ENCODE data around the gene CRYGC. TPM values are rescaled to one million over a fixed set of nuclear protein-coding genes. Genes with fewer than 3 reads are reported as not detected.
"Not testable (repeated sequence)": the region's sequence is repeated elsewhere in the genome, so short reads cannot be mapped to it uniquely, and the experiment has no call there.

CRYGC gene
- total and polyA plus RNA-seq, 2 of the 8 experiments (the other 6 are each of a cell fraction or from before 2014, with no cell fraction given), result not detected

GRCh38 chr2:208139447-208139846 lies 9.8 kb upstream of the CRYGC start (continued):
- TF ChIP-seq NANOG (IDR thresholded peaks at IDR 0.05; ENCODE audit: insufficient read depth, low read depth, low read length, poor library complexity, severe bottlenecking), result no peak
- no peak for TF ChIP-seq KDM4A (IDR thresholded peaks at IDR 0.05; ENCODE audit: low read depth, low read length, severe bottlenecking)

- H3K4me2 ChIP-seq (ENCODE audit: insufficient read depth in 1 of 2, low read depth in 2 of 2, low read length in 2 of 2); FAIRE-seq; H3K23me2 ChIP-seq (ENCODE audit: low read depth, low read length); H3K79me2 ChIP-seq (ENCODE audit: control insufficient read depth in 1 of 2, insufficient read depth in 2 of 2, low read length in 2 of 2); H4K8ac ChIP-seq (ENCODE audit: extremely low read depth, insufficient read depth, low read length); H3K4ac ChIP-seq (replicated peaks; ENCODE audit: insufficient read length, low read depth, low read length); H2AK5ac ChIP-seq (ENCODE audit: low read depth, low read length); H3K14ac ChIP-seq (ENCODE audit: insufficient read length); H3K27ac ChIP-seq (ENCODE audit: low read depth, low read length); POLR2A ChIA-PET (ENCODE audit: partially characterized antibody); H2AFZ ChIP-seq (ENCODE audit: low read length); H4K91ac ChIP-seq (replicated peaks; ENCODE audit: insufficient read length, low read length); H3K56ac ChIP-seq (replicated peaks; ENCODE audit: insufficient read length, low read depth, low read length); H3K4me1 ChIP-seq (replicated peaks in 1 of 4; ENCODE audit: control insufficient read depth in 3 of 4, insufficient read depth in 4 of 4, low read length in 3 of 4); H2BK120ac ChIP-seq (replicated peaks; ENCODE audit: low read depth, low read length); H4K5ac ChIP-seq (ENCODE audit: insufficient read length, low read depth, low read length); H3K79me1 ChIP-seq (ENCODE audit: low read depth, low read length); H3K9me3 ChIP-seq (ENCODE audit: insufficient read depth in 2 of 2, low read depth in 1 of 2, low read length in 1 of 2); H2BK12ac ChIP-seq (ENCODE audit: low read depth, low read length); H2BK5ac ChIP-seq (ENCODE audit: low read depth, low read length); H4K20me1 ChIP-seq (replicated peaks in 1 of 2; ENCODE audit: control insufficient read depth in 1 of 2, insufficient read depth in 2 of 2, low read length in 2 of 2); H2BK20ac ChIP-seq (ENCODE audit: low read length); H2BK15ac ChIP-seq (ENCODE audit: low read length); H3K9ac ChIP-seq (replicated peaks in 1 of 4; ENCODE audit: extremely low read depth in 1 of 4, low read depth in 3 of 4, low read length in 3 of 4); H3K36me3 ChIP-seq (ENCODE audit: control insufficient read depth in 2 of 4, insufficient read depth in 4 of 4, low read length in 3 of 4); H3K27me3 ChIP-seq (replicated peaks in 1 of 4; ENCODE audit: control insufficient read depth in 3 of 4, extremely low read depth in 1 of 4, insufficient read depth in 3 of 4, low read length in 3 of 4); DNase-seq (ENCODE audit: low read depth in 1 of 2, low spot score in 2 of 2); H3K23ac ChIP-seq (ENCODE audit: insufficient read length); H3K18ac ChIP-seq (ENCODE audit: extremely low read depth, low read length); H3K4me3 ChIP-seq (ENCODE audit: extremely low read depth in 1 of 4, insufficient read depth in 2 of 4, low read depth in 3 of 4, low read length in 4 of 4): not testable (repeated sequence)
- WGBS, 2 experiments (ENCODE audit: extremely low coverage in 1 of 2, insufficient coverage in 1 of 2, insufficient read length in 1 of 2, insufficient replicate concordance in 2 of 2, low coverage in 1 of 2, low lambda C conversion rate in 2 of 2, missing lambda C conversion rate in 1 of 2), result 94% methylated on average over 7 of the region's 7 CpGs; no CpG with 5 or more reads in 1 of the 2 experiments
- CTCF ChIA-PET (ENCODE audit: partially characterized antibody), result interaction anchor here (0.9 to 2.7 kb wide), 4 partner anchors 11 to 111 kb away, joined by 3 to 10 read pairs (median 4); no protein-coding TSS in a partner anchor
These were observed 8.7 kb upstream of the CRYGC start for GRCh38 chr2:208138334-208138733.

Measured in H1 (cell line).